WTC11 (cell line): ENCODE measurements around the gene SH3BP5. TPM values are rescaled to one million over a fixed set of nuclear protein-coding genes. Genes with fewer than 3 reads are reported as not detected.

Experiments
- ATAC-seq: fragments of 200-7000 bp; cut with Tn5 transposase; 2 replicates; pipeline ENCODE4 v1.10.0; 2021; ENCODE audit warnings: mild to moderate bottlenecking, moderate library complexity
- CTCF ChIA-PET: fragments of 300-600 bp; sonication (Branson Sonifier 250); formaldehyde crosslinking; loops from one replicate; lab custom pipeline; 2021; ENCODE audit warnings: antibody characterized with exemption; lab: Charles Lee
- POLR2A ChIA-PET: fragments of 350-600 bp; sonication (Branson Sonifier 250); formaldehyde crosslinking; loops from one replicate; lab custom pipeline; 2021; ENCODE audit warnings: antibody characterized with exemption; lab: Charles Lee
- DNase-seq: peaks from one replicate; pipeline ENCODE4 v3.0.0; 2021; ENCODE audit warnings: low spot score
- H3K27ac Mint-ChIP-seq: 2 replicates; pipeline ENCODE4 v1.8.0; 2021; ENCODE audit warnings: mixed read lengths
- H3K27me3 Mint-ChIP-seq: 2 replicates; pipeline ENCODE4 v1.8.0; 2021; ENCODE audit warnings: low read depth, mild to moderate bottlenecking, moderate library complexity, mixed read lengths
- H3K36me3 Mint-ChIP-seq: 2 replicates; pipeline ENCODE4 v1.8.0; 2021; ENCODE audit warnings: mixed read lengths
- H3K4me1 Mint-ChIP-seq: 2 replicates; pipeline ENCODE4 v1.8.0; 2022; ENCODE audit warnings: mixed read lengths
- H3K4me3 Mint-ChIP-seq: 2 replicates; pipeline ENCODE4 v1.8.0; 2021; ENCODE audit warnings: mild to moderate bottlenecking, moderate library complexity, mixed read lengths
- H3K9me3 Mint-ChIP-seq: 2 replicates; pipeline ENCODE4 v1.8.0; 2021; ENCODE audit warnings: mixed read lengths
- CBFB ChIP-seq: sonication (generic); formaldehyde crosslinking; IDR thresholded peaks from 2 replicates; pipeline ENCODE4 v1.8.1; 2022; ENCODE audit warnings: mild to moderate bottlenecking, low read depth, missing genetic modification reagents
- CREB1 ChIP-seq: sonication (generic); formaldehyde crosslinking; IDR thresholded peaks from 2 replicates; pipeline ENCODE4 v1.8.0; 2023; ENCODE audit warnings: mild to moderate bottlenecking, missing genetic modification reagents
- FOXJ3 ChIP-seq: sonication (generic); formaldehyde crosslinking; IDR thresholded peaks from 2 replicates; pipeline ENCODE4 v1.9.0; 2021; ENCODE audit warnings: missing genetic modification reagents, mild to moderate bottlenecking, borderline replicate concordance
- FOXP1 ChIP-seq: sonication (generic); formaldehyde crosslinking; IDR thresholded peaks from 2 replicates; pipeline ENCODE4 v1.8.0; 2022; ENCODE audit warnings: missing genetic modification reagents, mild to moderate bottlenecking, moderate library complexity, borderline replicate concordance
- ZNF121 ChIP-seq: sonication (generic); formaldehyde crosslinking; IDR thresholded peaks from 2 replicates; pipeline ENCODE4 v1.8.0; 2023; ENCODE audit warnings: missing genetic modification reagents
- total RNA-seq: library from RNA; stranded (reverse); gene quantifications from 3 replicates; pipeline ENCODE4 v1.2.3, GENCODE V29; 2021
- TF ChIP-seq, protein P1 (sequence below): sonication (generic); formaldehyde crosslinking; IDR thresholded peaks from 2 replicates; pipeline ENCODE4 v1.8.1; 2022; ENCODE audit warnings: low read depth, missing genetic modification reagents, borderline replicate concordance
- TF ChIP-seq, protein P2 (sequence below): fragments of 250-450 bp; sonication (Bioruptor Pico); IDR thresholded peaks from 2 replicates; pipeline ENCODE4 v1.9.0; 2021; ENCODE audit warnings: mild to moderate bottlenecking
- TF ChIP-seq, protein P3 (sequence below): sonication (generic); formaldehyde crosslinking; IDR thresholded peaks from 2 replicates; pipeline ENCODE4 v1.8.0; 2023; ENCODE audit warnings: missing genetic modification reagents, mild to moderate bottlenecking, borderline replicate concordance
- TF ChIP-seq, protein P4 (sequence below): sonication (generic); formaldehyde crosslinking; IDR thresholded peaks from 2 replicates; pipeline ENCODE4 v1.8.1; 2022; ENCODE audit warnings: missing genetic modification reagents, borderline replicate concordance
- TF ChIP-seq, protein P5 (sequence below): sonication (generic); formaldehyde crosslinking; IDR thresholded peaks from 2 replicates; pipeline ENCODE4 v1.8.1; 2023; ENCODE audit warnings: mild to moderate bottlenecking, missing genetic modification reagents
- TF ChIP-seq, protein P6 (sequence below): sonication (generic); formaldehyde crosslinking; IDR thresholded peaks from 2 replicates; pipeline ENCODE4 v1.8.1; 2023; ENCODE audit warnings: mild to moderate bottlenecking, missing genetic modification reagents
- TF ChIP-seq, protein P7 (sequence below): fragments of 250-450 bp; sonication (Bioruptor Pico); IDR thresholded peaks from 2 replicates; pipeline ENCODE4 v2.1.2; 2022; ENCODE audit warnings: mild to moderate bottlenecking, moderate library complexity
- TF ChIP-seq, protein P8 (sequence below): sonication (generic); formaldehyde crosslinking; IDR thresholded peaks from 2 replicates; pipeline ENCODE4 v1.8.1; 2022; ENCODE audit warnings: mild to moderate bottlenecking, missing genetic modification reagents, moderate library complexity, borderline replicate concordance
- TF ChIP-seq, protein P9 (sequence below): sonication (generic); formaldehyde crosslinking; IDR thresholded peaks from 2 replicates; pipeline ENCODE4 v1.8.0; 2022; ENCODE audit warnings: mild to moderate bottlenecking, missing genetic modification reagents

The SH3BP5 gene
- total RNA-seq, 1 experiment from 2014 or later: 7.2 TPM

DNA sequence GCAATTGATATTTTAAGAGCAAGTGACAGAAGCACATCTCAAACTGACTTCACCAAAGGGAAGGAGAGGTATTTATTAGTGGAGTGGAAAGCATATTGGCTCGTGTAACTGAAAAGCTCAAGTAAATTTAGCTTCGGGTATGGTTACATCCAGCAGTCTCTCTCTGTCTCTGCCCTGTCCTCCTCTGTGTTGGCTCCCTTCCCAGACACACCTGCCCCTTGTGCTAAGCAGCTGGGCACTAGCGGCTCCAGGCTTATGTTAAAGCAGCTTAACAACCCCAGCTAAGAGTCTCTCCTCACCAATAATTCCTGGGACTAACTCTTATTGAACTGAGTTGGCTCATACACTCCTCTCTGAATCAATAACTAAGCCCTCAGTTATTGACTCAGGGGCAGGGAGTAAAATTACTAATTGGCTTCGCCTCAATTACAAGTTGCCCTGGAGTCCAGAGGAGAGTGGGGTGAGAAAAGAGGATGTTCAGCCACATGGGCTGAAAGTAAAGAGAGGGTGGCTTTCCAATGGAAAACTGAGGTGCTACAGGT is 12.8 kb upstream of the SH3BP5 start:
- H3K4me1 Mint-ChIP-seq: no peaks in the 10 kb centered on the region
- H3K27me3 Mint-ChIP-seq: no peaks in the 10 kb centered on the region; the same call in none of the 2 replicates
- DNase-seq (no peak), ATAC-seq (no peak)
- POLR2A ChIA-PET: interaction anchor here (1.2 kb wide), 1 partner anchor 13 kb away, joined by 4 read pairs; the partner anchor contains the start of gene SH3BP5
- TF ChIP-seq ZNF121 (CRISPR knock-in tag) (no peak), CBFB (no peak), FOXP1 (CRISPR knock-in tag) (no peak), FOXJ3 (CRISPR knock-in tag) (no peak), CREB1 (CRISPR knock-in tag) (no peak)
- TF ChIP-seq, protein P1, sequence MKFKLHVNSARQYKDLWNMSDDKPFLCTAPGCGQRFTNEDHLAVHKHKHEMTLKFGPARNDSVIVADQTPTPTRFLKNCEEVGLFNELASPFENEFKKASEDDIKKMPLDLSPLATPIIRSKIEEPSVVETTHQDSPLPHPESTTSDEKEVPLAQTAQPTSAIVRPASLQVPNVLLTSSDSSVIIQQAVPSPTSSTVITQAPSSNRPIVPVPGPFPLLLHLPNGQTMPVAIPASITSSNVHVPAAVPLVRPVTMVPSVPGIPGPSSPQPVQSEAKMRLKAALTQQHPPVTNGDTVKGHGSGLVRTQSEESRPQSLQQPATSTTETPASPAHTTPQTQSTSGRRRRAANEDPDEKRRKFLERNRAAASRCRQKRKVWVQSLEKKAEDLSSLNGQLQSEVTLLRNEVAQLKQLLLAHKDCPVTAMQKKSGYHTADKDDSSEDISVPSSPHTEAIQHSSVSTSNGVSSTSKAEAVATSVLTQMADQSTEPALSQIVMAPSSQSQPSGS (CRISPR knock-in tag): no peak
- TF ChIP-seq, protein P2, sequence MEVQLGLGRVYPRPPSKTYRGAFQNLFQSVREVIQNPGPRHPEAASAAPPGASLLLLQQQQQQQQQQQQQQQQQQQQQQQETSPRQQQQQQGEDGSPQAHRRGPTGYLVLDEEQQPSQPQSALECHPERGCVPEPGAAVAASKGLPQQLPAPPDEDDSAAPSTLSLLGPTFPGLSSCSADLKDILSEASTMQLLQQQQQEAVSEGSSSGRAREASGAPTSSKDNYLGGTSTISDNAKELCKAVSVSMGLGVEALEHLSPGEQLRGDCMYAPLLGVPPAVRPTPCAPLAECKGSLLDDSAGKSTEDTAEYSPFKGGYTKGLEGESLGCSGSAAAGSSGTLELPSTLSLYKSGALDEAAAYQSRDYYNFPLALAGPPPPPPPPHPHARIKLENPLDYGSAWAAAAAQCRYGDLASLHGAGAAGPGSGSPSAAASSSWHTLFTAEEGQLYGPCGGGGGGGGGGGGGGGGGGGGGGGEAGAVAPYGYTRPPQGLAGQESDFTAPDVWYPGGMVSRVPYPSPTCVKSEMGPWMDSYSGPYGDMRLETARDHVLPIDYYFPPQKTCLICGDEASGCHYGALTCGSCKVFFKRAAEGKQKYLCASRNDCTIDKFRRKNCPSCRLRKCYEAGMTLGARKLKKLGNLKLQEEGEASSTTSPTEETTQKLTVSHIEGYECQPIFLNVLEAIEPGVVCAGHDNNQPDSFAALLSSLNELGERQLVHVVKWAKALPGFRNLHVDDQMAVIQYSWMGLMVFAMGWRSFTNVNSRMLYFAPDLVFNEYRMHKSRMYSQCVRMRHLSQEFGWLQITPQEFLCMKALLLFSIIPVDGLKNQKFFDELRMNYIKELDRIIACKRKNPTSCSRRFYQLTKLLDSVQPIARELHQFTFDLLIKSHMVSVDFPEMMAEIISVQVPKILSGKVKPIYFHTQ: no peak
- TF ChIP-seq, protein P3, sequence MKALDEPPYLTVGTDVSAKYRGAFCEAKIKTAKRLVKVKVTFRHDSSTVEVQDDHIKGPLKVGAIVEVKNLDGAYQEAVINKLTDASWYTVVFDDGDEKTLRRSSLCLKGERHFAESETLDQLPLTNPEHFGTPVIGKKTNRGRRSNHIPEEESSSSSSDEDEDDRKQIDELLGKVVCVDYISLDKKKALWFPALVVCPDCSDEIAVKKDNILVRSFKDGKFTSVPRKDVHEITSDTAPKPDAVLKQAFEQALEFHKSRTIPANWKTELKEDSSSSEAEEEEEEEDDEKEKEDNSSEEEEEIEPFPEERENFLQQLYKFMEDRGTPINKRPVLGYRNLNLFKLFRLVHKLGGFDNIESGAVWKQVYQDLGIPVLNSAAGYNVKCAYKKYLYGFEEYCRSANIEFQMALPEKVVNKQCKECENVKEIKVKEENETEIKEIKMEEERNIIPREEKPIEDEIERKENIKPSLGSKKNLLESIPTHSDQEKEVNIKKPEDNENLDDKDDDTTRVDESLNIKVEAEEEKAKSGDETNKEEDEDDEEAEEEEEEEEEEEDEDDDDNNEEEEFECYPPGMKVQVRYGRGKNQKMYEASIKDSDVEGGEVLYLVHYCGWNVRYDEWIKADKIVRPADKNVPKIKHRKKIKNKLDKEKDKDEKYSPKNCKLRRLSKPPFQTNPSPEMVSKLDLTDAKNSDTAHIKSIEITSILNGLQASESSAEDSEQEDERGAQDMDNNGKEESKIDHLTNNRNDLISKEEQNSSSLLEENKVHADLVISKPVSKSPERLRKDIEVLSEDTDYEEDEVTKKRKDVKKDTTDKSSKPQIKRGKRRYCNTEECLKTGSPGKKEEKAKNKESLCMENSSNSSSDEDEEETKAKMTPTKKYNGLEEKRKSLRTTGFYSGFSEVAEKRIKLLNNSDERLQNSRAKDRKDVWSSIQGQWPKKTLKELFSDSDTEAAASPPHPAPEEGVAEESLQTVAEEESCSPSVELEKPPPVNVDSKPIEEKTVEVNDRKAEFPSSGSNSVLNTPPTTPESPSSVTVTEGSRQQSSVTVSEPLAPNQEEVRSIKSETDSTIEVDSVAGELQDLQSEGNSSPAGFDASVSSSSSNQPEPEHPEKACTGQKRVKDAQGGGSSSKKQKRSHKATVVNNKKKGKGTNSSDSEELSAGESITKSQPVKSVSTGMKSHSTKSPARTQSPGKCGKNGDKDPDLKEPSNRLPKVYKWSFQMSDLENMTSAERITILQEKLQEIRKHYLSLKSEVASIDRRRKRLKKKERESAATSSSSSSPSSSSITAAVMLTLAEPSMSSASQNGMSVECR: no peak
- TF ChIP-seq, protein P4, sequence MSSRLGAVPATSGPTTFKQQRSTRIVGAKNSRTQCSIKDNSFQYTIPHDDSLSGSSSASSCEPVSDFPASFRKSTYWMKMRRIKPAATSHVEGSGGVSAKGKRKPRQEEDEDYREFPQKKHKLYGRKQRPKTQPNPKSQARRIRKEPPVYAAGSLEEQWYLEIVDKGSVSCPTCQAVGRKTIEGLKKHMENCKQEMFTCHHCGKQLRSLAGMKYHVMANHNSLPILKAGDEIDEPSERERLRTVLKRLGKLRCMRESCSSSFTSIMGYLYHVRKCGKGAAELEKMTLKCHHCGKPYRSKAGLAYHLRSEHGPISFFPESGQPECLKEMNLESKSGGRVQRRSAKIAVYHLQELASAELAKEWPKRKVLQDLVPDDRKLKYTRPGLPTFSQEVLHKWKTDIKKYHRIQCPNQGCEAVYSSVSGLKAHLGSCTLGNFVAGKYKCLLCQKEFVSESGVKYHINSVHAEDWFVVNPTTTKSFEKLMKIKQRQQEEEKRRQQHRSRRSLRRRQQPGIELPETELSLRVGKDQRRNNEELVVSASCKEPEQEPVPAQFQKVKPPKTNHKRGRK (CRISPR knock-in tag): no peak
- TF ChIP-seq, protein P5, sequence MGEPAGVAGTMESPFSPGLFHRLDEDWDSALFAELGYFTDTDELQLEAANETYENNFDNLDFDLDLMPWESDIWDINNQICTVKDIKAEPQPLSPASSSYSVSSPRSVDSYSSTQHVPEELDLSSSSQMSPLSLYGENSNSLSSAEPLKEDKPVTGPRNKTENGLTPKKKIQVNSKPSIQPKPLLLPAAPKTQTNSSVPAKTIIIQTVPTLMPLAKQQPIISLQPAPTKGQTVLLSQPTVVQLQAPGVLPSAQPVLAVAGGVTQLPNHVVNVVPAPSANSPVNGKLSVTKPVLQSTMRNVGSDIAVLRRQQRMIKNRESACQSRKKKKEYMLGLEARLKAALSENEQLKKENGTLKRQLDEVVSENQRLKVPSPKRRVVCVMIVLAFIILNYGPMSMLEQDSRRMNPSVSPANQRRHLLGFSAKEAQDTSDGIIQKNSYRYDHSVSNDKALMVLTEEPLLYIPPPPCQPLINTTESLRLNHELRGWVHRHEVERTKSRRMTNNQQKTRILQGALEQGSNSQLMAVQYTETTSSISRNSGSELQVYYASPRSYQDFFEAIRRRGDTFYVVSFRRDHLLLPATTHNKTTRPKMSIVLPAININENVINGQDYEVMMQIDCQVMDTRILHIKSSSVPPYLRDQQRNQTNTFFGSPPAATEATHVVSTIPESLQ: no peak
- TF ChIP-seq, protein P6, sequence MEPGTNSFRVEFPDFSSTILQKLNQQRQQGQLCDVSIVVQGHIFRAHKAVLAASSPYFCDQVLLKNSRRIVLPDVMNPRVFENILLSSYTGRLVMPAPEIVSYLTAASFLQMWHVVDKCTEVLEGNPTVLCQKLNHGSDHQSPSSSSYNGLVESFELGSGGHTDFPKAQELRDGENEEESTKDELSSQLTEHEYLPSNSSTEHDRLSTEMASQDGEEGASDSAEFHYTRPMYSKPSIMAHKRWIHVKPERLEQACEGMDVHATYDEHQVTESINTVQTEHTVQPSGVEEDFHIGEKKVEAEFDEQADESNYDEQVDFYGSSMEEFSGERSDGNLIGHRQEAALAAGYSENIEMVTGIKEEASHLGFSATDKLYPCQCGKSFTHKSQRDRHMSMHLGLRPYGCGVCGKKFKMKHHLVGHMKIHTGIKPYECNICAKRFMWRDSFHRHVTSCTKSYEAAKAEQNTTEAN (CRISPR knock-in tag): no peak
- TF ChIP-seq, protein P7, sequence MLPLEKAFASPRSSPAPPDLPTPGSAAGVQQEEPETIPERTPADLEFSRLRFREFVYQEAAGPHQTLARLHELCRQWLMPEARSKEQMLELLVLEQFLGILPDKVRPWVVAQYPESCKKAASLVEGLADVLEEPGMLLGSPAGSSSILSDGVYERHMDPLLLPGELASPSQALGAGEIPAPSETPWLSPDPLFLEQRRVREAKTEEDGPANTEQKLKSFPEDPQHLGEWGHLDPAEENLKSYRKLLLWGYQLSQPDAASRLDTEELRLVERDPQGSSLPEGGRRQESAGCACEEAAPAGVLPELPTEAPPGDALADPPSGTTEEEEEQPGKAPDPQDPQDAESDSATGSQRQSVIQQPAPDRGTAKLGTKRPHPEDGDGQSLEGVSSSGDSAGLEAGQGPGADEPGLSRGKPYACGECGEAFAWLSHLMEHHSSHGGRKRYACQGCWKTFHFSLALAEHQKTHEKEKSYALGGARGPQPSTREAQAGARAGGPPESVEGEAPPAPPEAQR: no peak
- TF ChIP-seq, protein P8, sequence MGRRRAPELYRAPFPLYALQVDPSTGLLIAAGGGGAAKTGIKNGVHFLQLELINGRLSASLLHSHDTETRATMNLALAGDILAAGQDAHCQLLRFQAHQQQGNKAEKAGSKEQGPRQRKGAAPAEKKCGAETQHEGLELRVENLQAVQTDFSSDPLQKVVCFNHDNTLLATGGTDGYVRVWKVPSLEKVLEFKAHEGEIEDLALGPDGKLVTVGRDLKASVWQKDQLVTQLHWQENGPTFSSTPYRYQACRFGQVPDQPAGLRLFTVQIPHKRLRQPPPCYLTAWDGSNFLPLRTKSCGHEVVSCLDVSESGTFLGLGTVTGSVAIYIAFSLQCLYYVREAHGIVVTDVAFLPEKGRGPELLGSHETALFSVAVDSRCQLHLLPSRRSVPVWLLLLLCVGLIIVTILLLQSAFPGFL: no peak
- TF ChIP-seq, protein P9, sequence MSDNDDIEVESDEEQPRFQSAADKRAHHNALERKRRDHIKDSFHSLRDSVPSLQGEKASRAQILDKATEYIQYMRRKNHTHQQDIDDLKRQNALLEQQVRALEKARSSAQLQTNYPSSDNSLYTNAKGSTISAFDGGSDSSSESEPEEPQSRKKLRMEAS (CRISPR knock-in tag): no peak
- H3K36me3 Mint-ChIP-seq: peaks cover 9% of the 10 kb centered on the region
- H3K9me3 Mint-ChIP-seq: peaks cover 10% of the 10 kb centered on the region
- CTCF ChIA-PET: interaction anchor here (0.6 to 3.5 kb wide), 4 partner anchors 12 to 238 kb away, joined by 5 to 15 read pairs (median 6); partner anchors contain the start of gene SH3BP5
- H3K27ac Mint-ChIP-seq: no peak overlapping the region
- H3K4me3 Mint-ChIP-seq: no peak overlapping the region
